WERI-Rb-1 (cell line): ENCODE measurements around the gene JAK3.

ENCODE experiments used
- DNase-seq: peaks from one replicate; pipeline ENCODE4 v3.0.0-alpha.2; 2020
- H3K27ac ChIP-seq: fragments of 250-450 bp; sonication (Bioruptor Pico); 2 replicates; pipeline ENCODE4 v1.5.1; 2020; ENCODE audit warnings: mild to moderate bottlenecking, moderate library complexity
- H3K27me3 ChIP-seq: fragments of 250-450 bp; sonication (Bioruptor Pico); 2 replicates; pipeline ENCODE4 v1.5.1; 2021; ENCODE audit warnings: mild to moderate bottlenecking, low read depth, moderate library complexity; ENCODE audit not compliant: insufficient read depth, severe bottlenecking
- H3K36me3 ChIP-seq: fragments of 250-450 bp; sonication (Bioruptor Pico); 2 replicates; pipeline ENCODE4 v1.5.1; 2020; ENCODE audit warnings: mild to moderate bottlenecking, moderate library complexity
- H3K4me3 ChIP-seq: 2 replicates; pipeline ENCODE4 v1.5.1; 2011; ENCODE audit warnings: low read depth, mild to moderate bottlenecking, control low read depth, low read length
- H3K9me3 ChIP-seq: fragments of 250-450 bp; sonication (Bioruptor Pico); 2 replicates; pipeline ENCODE4 v1.5.1; 2021; ENCODE audit warnings: mild to moderate bottlenecking, moderate library complexity; ENCODE audit not compliant: severe bottlenecking
- CTCF ChIP-seq: IDR thresholded peaks from 2 replicates; pipeline ENCODE4 v1.5.1; 2011; ENCODE audit warnings: low read depth, mild to moderate bottlenecking, control low read depth, inconsistent platforms, low read length

JAK3 gene

GRCh38 chr19:17797424-17798201, 50.2 kb downstream of the JAK3 start:
- no peak for TF ChIP-seq CTCF
- Histone ChIP-seq H3K27me3 (no peaks in the 10 kb centered on the region), H3K9me3 (no peaks in the 10 kb centered on the region), H3K27ac (no peak overlapping the region), H3K36me3 (no peaks in the 10 kb centered on the region), H3K4me3 (no peak overlapping the region)
- DNase-seq: no peak

- no peak overlapping the region for H3K4me3 ChIP-seq
- no peak for TF ChIP-seq CTCF
- H3K27ac ChIP-seq: no peak overlapping the region
Observed at GRCh38 chr19:17796838-17797423, 50.9 kb downstream of the JAK3 start.

GRCh38 chr19:17796013-17796837, 51.6 kb downstream of the JAK3 start:
- H3K27ac ChIP-seq: no peak overlapping the region
- H3K9me3 ChIP-seq: no peaks in the 10 kb centered on the region
- H3K36me3 ChIP-seq: no peaks in the 10 kb centered on the region
- no peak for DNase-seq
- no peaks in the 10 kb centered on the region for H3K27me3 ChIP-seq
- H3K4me3 ChIP-seq: no peak overlapping the region
- TF ChIP-seq CTCF: no peak

More at GRCh38 chr19:17796838-17797423, 50.9 kb downstream of the JAK3 start:
- H3K9me3 ChIP-seq: no peaks in the 10 kb centered on the region
- H3K36me3 ChIP-seq: no peaks in the 10 kb centered on the region
- H3K27me3 ChIP-seq: no peaks in the 10 kb centered on the region
- DNase-seq: no peak

- Histone ChIP-seq H3K36me3 (no peaks in the 10 kb centered on the region), H3K27ac (no peak overlapping the region), H3K9me3 (no peaks in the 10 kb centered on the region), H3K27me3 (no peaks in the 10 kb centered on the region), H3K4me3 (no peak overlapping the region)
- TF ChIP-seq CTCF: no peak
- DNase-seq: no peak
Observed at GRCh38 chr19:17795495-17795856, 52.3 kb downstream of the JAK3 start.

- no peak for TF ChIP-seq CTCF
- no peak for DNase-seq
- Histone ChIP-seq H3K36me3 (no peaks in the 10 kb centered on the region), H3K4me3 (no peak within 1 kb of the TSS), H3K9me3 (no peaks in the 10 kb centered on the region), H3K27ac (no peak within 1 kb of the TSS), H3K27me3 (no peaks in the 10 kb centered on the region)
Observed at GRCh38 chr19:17794731-17795494, 52.9 kb downstream of the JAK3 start, which contains the start of gene B3GNT3. TSS of gene B3GNT3 (plus strand) at chr19:17795138. CDS start at chr19:17807808, 12,670 bp downstream.
